Measurements from ENCODE around the gene ZIC5.

ZIC5 gene

GRCh38 chr13:99977912-99978798, 6.6 kb upstream of the ZIC5 start:
- FAIRE-seq: no peak
- no peak for DNase-seq (ENCODE audit: insufficient read length, low spot score)

GRCh38 chr13:99977334-99977911, 5.9 kb upstream of the ZIC5 start:
- FAIRE-seq: no peak
- no peak for DNase-seq (ENCODE audit: insufficient read length, low spot score)

DNA sequence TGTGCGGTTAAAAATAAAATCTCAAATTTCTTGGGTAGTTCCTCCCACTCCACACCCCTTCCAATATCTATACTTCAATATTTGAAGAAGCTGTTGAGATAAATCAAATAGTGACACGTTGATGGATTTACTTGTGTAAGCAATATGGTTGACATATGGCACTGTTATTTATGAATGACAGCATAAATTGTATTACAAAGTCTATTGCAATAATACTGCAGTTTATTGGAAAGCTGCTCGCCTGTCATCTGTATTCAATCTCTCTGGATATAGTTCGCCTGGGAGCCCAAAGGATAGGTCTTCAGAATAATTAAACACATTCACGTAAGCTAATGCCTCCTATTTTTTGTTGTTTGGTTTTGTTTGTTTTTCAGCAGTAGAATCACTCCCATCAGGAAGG, 5.0 kb upstream of the ZIC5 start:
- no peak for DNase-seq (ENCODE audit: insufficient read length, low spot score)
- FAIRE-seq: no peak

- FAIRE-seq (no peak), DNase-seq (ENCODE audit: insufficient read length, low spot score) (no peak)
Observed at GRCh38 chr13:99975626-99976025, 4.1 kb upstream of the ZIC5 start.

DNA sequence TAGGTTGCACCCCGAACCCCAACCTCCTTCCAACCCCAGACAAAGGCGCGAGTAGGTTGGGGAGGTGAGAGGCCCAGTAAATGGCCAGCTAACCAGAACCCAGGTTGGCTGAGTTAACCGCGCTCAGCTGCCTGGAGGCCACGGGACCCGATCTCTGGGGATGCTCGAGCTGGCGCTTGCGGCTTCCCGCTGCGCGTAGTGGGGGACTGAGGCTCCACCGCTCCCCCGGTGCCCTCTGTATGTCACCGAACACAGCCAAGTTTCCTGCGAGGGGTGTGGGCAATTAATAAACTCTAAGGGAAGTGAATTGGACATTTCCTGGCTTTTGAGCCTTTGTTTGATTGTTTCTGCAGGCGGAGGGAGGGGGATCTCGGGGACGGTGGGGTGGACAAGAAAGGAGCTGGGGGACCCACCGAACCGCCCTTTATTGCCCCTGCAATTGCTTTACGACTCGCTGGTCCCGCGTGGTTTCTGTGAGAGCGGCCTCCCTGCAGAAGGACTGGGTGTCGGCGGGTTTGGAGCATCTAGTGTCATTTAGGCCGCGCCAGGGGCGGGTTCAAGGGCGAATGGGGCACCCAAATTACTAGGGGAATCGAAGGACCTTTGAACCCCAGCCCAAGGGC, 3.5 kb upstream of the ZIC5 start:
- FAIRE-seq (no peak), DNase-seq (ENCODE audit: insufficient read length, low spot score) (no peak)

GRCh38 chr13:99974296-99974938, 2.9 kb upstream of the ZIC5 start:
- no peak for FAIRE-seq
- DNase-seq (ENCODE audit: insufficient read length, low spot score): no peak

DNA sequence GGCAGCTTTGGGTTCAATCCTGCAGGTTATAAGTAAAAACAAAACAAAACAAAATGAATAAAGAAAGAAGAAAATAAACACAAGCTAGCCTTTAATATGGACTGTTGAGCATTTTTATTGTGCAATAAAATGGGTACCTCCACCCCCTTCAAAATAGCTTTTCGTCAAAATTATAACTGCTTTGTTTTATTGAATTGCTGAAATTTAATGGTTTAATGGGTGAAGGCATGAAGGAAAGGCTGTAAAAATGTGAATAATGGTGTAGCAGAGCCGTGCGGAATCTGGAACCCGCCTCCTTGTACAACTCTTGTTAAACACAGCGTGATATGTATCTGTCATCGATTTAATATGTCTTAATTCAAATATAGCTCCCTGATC, 2.2 kb upstream of the ZIC5 start:
- FAIRE-seq (no peak), DNase-seq (ENCODE audit: insufficient read length, low spot score) (no peak)

DNA sequence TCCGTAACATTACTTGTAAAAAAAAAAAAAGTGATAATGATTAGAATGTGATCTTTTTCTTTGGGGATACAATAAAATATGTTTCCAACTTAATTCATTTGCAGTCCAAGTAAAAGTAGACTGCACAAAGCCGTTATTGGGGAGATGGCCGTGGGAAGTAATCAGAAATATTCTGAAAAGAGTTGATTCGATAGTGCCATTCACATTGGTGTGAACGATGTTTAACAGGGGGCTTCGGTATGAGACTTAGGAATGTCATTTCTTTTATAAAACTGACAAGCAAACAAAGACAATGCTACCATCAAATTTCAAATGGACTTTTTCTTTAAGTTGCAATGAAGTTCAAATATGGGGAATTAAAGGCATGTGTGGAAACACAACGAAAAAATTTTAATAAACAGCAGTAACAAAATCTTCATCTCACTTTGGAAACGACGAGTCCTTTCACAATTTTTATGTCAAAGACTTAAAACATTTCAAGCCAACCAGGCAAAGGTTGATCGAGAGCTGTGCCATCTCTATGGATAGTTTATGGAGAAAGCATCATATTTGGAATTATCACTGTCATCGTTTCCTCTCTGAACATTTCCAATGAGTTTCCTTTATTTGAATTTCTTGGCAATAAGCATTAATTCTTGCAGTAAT, 1.7 kb upstream of the ZIC5 start:
- FAIRE-seq (no peak), DNase-seq (ENCODE audit: insufficient read length, low spot score) (no peak)

- no peak for FAIRE-seq
- DNase-seq (ENCODE audit: insufficient read length, low spot score): no peak
Observed at GRCh38 chr13:99972190-99972731, 694 bp upstream of the ZIC5 start.

DNA sequence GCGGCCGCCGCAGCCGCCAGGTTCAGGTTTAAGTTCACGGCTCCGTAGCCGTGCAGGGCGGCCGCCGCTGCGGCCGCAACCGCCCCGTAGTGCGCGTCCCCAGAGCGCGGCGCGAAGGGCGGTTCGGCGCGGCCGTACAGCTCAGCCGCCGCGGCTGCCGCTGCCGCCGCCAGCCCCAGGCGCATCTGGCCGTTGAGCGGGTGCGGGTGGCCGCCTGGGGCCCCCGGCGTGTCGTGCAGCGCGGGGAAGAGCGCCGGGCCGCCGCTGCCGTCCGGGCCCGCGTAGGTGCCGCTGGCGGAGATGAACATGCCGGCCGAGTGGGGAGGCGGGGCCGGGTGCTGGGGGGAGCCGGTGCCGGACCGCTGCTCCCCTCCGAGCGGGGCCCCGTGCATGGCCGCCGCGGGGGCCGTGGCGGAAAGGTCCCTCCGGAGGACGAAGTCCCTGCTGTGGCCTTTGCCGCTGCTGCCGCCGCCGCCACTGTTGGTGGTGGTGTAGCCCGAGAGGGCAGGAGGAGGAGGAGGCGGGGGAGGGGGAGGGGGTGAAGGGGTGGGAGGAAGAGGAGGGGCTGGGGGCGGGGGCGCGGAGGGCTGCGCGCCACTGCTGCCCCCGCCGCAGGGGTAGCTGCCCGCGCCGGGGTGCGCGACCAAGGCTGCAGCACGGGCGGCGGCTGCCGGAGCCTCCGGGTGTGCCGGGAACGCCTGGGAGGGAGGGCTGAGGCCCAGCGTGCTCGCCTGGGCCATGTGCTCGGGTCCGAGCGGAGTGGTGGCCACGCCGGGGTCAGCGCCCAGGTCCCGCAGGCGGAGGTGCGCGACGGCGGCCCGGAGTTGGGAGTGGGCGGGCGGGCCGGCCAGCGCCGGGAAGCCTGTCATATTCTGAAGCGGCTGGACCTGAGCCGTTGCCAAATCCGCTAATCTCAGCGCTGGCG, 654 bp downstream of the ZIC5 start:
- FAIRE-seq: no peak

GRCh38 chr13:99969919-99970650, 1.5 kb downstream of the ZIC5 start:
- DNase-seq (ENCODE audit: insufficient read length, low spot score): no peak
- FAIRE-seq: no peak

More for the DNA sequence above, 654 bp downstream of the ZIC5 start:
- no peak for DNase-seq (ENCODE audit: insufficient read length, low spot score)

GRCh38 chr13:99969453-99969918, 2.1 kb downstream of the ZIC5 start:
- FAIRE-seq (no peak), DNase-seq (ENCODE audit: insufficient read length, low spot score) (no peak)

GRCh38 chr13:99968521-99969452, 2.8 kb downstream of the ZIC5 start:
- no peak for DNase-seq (ENCODE audit: insufficient read length, low spot score)
- no peak for FAIRE-seq

DNA sequence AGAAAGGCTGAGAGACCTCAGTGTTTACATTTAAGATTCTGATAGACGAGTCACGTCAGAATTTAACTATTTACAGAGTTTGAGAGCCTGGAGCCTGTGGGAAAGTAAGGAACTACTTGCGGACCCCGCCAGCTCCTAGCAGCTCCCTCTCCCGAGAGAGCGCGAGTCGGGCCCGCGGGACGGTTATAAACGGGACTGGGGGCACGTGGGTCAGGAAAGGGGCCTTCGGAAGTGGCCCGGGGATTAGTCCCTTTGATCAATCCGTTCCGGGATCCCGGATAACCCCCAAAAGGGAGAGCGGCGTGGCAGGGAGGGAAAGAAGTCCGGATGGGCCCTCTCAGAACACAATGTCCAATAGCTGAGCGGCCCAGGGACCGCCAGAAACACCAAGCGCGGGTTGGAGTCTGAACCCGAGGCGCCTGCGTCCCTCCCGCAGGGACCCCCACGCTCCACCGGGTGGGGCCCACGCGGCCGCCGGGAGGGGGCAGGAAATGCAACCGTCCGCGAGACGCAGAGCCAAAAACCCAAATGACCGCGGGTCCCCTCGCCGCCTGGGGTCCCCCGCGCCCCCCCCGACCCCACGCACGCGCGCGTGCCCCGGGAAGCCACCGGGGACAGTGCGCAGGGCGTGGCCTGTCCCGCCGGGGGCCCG, 3.6 kb downstream of the ZIC5 start:
- FAIRE-seq: no peak
- no peak for DNase-seq (ENCODE audit: insufficient read length, low spot score)

DNA sequence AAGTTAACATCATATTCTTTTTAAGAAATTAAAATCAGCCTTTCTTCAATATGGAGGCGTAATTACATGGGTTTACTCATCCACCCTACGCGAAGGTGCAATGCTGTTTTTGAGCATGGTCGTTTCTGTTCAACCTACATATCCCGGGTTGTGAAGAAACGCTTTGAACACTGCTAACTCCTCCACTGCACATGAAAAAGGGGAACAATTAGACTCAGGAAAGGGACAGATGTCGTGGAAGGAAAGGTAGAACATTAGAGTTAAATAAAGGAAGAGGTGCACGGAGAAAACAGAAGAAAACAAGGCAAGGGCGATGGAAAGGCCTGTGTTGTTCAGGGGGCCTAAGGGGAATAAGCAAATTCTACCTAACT, 4.1 kb downstream of the ZIC5 start:
- DNase-seq (ENCODE audit: insufficient read length, low spot score): no peak
- FAIRE-seq: no peak

DNA sequence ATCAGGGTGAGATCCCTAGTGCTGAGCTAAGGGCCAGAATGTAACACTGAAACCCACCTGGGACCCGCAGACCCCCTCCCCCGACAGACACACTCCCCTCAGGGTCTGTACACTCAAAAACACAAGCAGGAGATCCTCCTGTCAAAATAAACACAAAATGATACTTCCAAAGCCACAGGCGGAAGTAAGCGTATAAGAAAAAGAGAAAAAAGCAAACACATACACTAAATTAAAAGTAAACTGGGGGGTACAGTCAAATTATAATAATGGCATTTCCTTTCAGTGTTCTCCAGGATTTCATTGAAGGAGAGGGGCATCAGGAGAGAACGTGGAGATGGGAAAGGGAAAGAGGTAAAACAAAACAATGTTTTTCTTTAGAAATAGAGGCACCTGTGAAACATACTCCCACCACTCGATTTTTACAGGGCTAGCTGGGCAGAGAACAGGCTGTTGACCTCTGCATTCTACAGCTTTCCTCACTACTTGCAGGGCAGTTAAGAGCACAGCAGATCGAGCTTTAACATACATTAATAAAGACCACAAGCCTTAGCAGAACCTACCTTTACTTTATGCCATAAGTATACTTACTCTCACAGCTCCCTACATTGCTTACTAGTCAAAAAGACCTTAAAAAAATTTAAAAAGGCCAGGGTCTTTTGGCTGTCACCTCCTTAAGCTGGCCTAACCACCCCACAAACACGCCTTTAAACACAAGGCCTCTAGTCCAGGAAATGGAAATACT, 5.3 kb downstream of the ZIC5 start:
- no peak for FAIRE-seq
- DNase-seq (ENCODE audit: insufficient read length, low spot score): no peak
